HCT116 (cell line): ENCODE results near the gene FAM83B.

Source experiments
- EGR1 ChIP-seq: IDR thresholded peaks from 2 replicates; pipeline ENCODE4 v1.6.1; 2012; ENCODE audit warnings: low read depth
- ELF1 ChIP-seq: IDR thresholded peaks from 2 replicates; pipeline ENCODE4 v1.6.1; 2012; ENCODE audit warnings: low read depth, borderline replicate concordance
- EZH2 ChIP-seq: fragments of 200-600 bp; sonication (generic); IDR thresholded peaks from 2 replicates; pipeline ENCODE4 v1.6.1; 2017; ENCODE audit warnings: antibody characterized with exemption, mixed run types
- POLR2A ChIP-seq: IDR thresholded peaks from 2 replicates; pipeline ENCODE4 v1.7.0; 2011; ENCODE audit warnings: borderline replicate concordance; ENCODE audit not compliant: insufficient read depth, insufficient read length; ENCODE audit errors: extremely low read depth
- POLR2AphosphoS5 ChIP-seq: IDR thresholded peaks from 2 replicates; pipeline ENCODE4 v1.6.1; 2011; ENCODE audit warnings: mild to moderate bottlenecking, low read depth, low read length, moderate library complexity
- YY1 ChIP-seq: IDR thresholded peaks from 2 replicates; pipeline ENCODE4 v1.6.1; 2011; ENCODE audit warnings: low read length, low read depth, moderate library complexity, mild to moderate bottlenecking; ENCODE audit not compliant: insufficient replicate concordance; ENCODE audit errors: extremely low read depth
- TF ChIP-seq, protein P1 (sequence below), 3 experiments: fragments of 200-600 bp in 1 of 3; sonication (generic) in 1 of 3; IDR thresholded peaks in 2 of 3; conservative IDR thresholded peaks in 1 of 3; 2 replicates each; pipeline ENCODE4 v1.5.1; 2012 to 2017; ENCODE audit warnings: low read depth in 2 of 3, low read length in 2 of 3, antibody characterized with exemption in 1 of 3, borderline replicate concordance in 1 of 3, control low read depth in 1 of 3, mild to moderate bottlenecking in 1 of 3, mixed read lengths in 1 of 3, mixed run types in 1 of 3, moderate library complexity in 1 of 3; ENCODE audit not compliant: insufficient read depth in 1 of 3
- TF ChIP-seq, protein P2 (sequence below): IDR thresholded peaks from 2 replicates; pipeline ENCODE4 v1.6.1; 2012
- TF ChIP-seq, protein P3 (sequence below): IDR thresholded peaks from 2 replicates; pipeline ENCODE4 v1.6.1; 2011; ENCODE audit warnings: mild to moderate bottlenecking, low read length, moderate library complexity; ENCODE audit not compliant: insufficient replicate concordance; ENCODE audit errors: extremely low read depth

- TF ChIP-seq, protein P1, sequence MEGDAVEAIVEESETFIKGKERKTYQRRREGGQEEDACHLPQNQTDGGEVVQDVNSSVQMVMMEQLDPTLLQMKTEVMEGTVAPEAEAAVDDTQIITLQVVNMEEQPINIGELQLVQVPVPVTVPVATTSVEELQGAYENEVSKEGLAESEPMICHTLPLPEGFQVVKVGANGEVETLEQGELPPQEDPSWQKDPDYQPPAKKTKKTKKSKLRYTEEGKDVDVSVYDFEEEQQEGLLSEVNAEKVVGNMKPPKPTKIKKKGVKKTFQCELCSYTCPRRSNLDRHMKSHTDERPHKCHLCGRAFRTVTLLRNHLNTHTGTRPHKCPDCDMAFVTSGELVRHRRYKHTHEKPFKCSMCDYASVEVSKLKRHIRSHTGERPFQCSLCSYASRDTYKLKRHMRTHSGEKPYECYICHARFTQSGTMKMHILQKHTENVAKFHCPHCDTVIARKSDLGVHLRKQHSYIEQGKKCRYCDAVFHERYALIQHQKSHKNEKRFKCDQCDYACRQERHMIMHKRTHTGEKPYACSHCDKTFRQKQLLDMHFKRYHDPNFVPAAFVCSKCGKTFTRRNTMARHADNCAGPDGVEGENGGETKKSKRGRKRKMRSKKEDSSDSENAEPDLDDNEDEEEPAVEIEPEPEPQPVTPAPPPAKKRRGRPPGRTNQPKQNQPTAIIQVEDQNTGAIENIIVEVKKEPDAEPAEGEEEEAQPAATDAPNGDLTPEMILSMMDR (IDR thresholded peaks at IDR 0.05 in 2 of 3, conservative IDR thresholded peaks at IDR 0.05 in 1 of 3; ENCODE audit: borderline replicate concordance in 1 of 3, insufficient read depth in 1 of 3, low read depth in 2 of 3, low read length in 2 of 3), result no peak
- TF ChIP-seq, protein P2, sequence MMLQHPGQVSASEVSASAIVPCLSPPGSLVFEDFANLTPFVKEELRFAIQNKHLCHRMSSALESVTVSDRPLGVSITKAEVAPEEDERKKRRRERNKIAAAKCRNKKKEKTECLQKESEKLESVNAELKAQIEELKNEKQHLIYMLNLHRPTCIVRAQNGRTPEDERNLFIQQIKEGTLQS, result no peak
- peak; percentile 49; the same call in 1 of the 2 replicates for TF ChIP-seq EGR1
- peak; percentile 60 for TF ChIP-seq POLR2A
- TF ChIP-seq, protein P3, sequence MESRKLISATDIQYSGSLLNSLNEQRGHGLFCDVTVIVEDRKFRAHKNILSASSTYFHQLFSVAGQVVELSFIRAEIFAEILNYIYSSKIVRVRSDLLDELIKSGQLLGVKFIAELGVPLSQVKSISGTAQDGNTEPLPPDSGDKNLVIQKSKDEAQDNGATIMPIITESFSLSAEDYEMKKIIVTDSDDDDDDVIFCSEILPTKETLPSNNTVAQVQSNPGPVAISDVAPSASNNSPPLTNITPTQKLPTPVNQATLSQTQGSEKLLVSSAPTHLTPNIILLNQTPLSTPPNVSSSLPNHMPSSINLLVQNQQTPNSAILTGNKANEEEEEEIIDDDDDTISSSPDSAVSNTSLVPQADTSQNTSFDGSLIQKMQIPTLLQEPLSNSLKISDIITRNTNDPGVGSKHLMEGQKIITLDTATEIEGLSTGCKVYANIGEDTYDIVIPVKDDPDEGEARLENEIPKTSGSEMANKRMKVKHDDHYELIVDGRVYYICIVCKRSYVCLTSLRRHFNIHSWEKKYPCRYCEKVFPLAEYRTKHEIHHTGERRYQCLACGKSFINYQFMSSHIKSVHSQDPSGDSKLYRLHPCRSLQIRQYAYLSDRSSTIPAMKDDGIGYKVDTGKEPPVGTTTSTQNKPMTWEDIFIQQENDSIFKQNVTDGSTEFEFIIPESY, result no peak
- TF ChIP-seq YY1, result no peak
- peak; percentile 61; the same call in 1 of the 2 replicates for TF ChIP-seq POLR2AphosphoS5
- no peak for TF ChIP-seq ELF1
- no peak for TF ChIP-seq EZH2
Observed at GRCh38 chr6:54846243-54846856, at the start of gene FAM83B.
